GM18873 (cell line): ENCODE data around the gene RAD23B.

ENCODE experiments used
- ATAC-seq: cut with Tn5 transposase; IDR thresholded peaks from one replicate; pipeline ENCODE4 v1.9.1; 2021; ENCODE audit warnings: mild to moderate bottlenecking, moderate library complexity, moderate number of reproducible peaks; ENCODE audit not compliant: unreplicated experiment, low FRiP score

The RAD23B gene

DNA sequence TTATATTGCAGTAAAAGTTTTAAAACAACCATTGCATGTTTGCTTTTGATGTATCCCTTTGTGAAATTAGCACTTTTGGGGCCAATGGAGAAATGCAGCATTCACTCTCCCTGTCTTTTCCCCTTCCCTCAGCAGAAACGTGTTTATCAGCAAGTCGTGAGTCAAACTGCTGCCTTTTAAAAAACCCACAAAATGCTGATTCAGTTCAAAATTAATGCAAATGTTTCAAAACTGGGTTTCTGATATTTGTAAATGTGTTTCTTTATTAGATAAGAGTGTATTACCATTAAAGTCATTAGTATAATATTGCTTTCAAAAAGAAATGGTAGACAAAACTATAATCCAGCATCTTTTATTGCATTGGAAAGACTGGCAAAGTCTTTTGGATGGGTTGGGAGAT, 47.3 kb downstream of the RAD23B start:
- ATAC-seq, result no peak

DNA sequence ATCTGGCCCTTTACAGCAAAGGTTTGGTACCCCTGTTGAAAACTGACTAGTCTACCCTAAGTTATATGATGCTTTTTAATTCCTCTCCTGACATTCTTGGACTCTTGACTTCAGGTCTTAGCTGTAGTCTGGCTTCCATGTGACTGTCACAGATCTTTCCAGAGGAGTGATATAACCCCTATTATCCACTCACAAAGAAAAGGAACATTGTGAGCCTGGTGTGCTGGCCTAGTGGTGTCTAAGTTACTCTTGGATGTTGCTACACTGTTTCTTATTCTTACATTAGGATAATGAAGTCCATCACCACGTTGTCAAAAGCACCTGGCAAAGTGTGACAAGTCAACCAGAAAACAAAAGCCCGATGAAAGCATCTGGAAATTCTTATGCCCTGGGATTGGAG, 49.8 kb downstream of the RAD23B start:
- ATAC-seq, result no peak

DNA sequence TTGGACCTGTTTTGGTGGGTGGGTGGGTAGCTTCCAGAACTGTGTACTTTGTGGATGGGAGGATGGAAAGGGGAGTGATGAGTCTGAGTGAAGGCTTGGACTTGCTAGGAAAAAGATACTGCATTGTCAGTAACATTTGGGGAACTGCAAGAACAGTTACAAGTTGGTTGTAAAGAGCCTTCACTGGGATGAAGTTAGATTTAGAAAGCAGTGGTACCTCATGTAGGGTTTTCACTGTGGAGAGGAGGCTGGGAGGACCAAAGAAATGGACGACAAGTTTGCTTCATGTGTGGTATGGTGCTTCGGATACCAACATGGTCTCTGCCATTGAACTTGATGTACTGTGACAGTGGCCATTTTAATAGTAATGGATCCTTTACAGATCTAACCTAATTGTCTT, 50.3 kb downstream of the RAD23B start:
- no peak for ATAC-seq

DNA sequence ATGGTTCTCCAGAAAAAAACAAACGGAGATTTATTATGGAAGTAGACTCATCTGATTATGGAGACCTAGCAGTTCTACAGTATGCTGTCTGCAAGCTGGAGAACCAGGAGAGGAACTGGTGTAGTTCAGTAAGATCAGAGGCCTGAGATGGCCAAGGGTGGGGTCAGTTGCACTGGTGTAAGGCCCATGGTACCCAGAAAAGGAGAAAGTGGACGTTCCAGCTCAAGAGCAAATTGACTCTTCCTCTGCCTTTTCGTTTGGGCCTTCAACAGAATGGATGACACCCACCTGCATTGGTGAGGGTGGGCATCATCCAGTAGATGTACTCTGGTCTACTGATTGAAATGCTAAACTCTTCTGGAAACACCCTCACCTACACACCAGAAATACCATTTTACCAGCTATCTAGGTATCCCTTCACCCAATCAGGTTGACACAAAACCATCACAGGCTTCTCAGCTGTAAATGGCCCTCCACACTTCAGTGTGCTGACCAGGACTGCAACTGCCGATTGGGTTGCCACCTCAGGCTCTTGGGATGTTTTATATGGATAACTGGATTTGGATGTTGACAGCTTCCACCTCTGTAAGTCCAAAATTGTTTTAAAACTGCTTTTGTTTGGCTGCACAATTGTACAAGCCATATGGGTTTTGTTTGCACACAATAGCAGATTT, 51.2 kb downstream of the RAD23B start:
- ATAC-seq, result no peak

DNA sequence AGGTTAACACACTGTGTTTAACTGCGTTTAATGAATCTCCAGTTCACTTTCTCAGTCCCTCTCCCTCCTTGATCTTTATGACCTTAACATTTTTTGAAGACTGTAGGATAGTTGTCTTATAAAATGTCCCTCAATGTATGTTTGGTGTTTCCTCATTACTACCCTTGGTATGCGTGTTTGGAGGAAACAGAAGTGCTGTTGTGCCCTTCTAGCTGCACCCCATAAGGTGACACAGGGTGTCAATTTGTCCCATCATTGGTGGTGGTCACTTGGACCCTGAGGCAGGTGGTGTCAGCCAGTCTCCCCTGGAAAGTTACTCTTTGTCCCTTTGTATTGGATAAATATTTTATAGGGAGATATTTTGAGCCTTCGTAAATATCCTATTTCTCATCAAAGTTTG, 52.3 kb downstream of the RAD23B start:
- ATAC-seq, result no peak

DNA sequence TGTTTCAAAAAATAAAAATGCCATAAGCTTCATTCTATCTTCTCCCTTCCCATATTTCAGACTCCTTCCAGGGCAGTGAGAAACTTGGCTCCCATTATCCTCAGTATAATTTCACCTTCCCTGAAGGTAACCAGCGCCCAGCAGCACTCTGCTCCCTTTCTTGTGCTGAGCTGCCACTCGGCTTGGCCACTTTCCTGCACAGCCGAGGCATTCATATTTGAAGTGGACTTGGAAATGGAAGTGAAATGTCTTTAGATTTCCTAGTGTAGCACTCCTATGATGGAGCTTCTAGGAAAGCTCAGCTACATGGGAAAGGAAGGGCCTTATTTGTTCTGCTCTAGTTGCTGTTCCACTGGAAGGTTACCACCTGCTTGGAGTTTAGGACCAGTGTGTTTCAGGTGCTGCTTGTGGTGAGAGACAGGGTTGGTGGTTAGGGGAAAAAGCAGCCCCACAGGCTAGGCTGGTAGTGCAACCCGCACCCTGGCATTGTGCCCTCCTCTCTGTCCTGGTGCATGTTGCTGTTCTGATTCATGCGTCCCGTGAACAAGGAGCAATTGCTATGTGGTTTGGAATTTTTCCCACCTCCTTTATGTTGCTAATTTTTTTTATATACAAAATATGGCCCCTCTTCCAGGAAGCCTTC, 53.8 kb downstream of the RAD23B start:
- no peak for ATAC-seq

DNA sequence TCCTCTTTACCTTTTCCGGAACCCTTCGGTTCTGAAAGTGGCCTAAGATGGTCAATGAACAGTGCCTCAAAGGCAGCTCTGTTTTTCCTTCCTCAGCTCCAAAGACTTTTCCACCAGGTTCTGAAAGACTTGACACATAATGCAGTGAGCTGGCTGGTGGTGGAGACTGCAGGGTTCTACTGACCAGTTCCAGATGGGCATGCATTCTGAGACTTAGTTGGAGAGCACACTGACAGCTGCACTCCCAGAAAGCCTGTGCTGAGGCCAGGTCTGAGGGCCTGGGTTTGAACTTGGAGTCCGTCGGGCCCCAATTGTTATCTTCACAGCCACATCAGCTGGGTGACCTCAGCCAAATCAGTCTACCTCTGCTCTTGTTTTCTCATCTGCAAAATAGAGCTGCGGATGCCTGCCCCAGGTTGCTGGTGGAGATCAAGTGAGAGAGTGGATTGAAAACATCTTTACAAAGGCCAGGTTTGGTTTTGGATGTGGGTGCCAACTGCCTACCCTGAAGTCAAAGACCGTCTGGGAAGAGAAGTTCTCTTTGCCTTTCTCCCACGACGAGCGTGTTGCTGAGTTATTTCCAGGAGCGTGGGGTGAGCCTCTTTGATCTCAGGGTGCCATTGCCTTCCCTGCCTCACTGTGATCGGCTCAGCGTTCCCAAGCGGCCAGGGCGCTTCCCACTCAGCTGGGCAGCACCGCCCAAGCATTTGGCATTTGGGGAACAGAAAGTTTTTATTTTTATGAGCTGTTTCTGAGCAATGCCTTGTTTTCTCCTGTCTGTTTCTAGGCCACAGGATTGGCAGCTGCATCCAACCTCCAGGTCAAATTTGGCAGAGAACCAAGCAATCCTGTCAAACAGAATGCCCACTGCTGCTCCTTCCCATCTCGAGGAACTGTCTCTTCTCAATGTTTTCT, 54.9 kb downstream of the RAD23B start:
- no peak for ATAC-seq

DNA sequence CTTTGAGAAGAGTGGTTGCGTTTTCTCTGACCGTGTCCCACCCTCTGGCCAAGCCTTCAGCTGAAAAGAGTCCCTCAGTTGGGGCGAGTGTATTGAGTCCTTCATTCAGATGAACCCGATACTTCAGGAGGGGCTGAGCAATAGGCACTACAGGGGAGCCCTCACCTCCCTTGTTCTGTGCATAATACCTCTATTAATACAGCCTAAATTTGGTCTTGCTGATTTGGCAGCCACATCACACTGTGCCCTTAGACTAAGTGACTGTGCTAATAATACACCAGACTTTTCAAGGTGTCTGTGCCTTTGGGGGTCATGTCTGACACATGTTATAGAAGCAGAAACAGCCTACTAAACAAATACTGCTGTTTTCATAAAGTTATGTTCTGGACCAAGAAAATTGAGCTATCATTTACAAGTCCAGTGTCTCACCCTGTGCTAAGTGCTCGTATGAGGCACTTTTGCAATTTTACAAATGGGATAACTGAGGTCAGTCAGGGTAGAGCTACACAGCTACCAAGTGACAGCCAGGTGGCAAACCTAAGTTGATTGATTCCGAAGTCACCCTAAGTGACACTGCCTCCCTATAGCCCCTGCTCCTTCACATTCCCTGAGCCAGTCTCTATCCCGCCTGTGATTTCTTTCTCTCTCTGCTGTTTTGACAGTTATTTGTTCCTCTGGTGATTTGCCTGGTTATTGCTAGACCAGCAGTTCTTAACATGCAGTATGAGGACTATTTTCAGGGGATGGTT, 56.0 kb downstream of the RAD23B start:
- ATAC-seq, result no peak

DNA sequence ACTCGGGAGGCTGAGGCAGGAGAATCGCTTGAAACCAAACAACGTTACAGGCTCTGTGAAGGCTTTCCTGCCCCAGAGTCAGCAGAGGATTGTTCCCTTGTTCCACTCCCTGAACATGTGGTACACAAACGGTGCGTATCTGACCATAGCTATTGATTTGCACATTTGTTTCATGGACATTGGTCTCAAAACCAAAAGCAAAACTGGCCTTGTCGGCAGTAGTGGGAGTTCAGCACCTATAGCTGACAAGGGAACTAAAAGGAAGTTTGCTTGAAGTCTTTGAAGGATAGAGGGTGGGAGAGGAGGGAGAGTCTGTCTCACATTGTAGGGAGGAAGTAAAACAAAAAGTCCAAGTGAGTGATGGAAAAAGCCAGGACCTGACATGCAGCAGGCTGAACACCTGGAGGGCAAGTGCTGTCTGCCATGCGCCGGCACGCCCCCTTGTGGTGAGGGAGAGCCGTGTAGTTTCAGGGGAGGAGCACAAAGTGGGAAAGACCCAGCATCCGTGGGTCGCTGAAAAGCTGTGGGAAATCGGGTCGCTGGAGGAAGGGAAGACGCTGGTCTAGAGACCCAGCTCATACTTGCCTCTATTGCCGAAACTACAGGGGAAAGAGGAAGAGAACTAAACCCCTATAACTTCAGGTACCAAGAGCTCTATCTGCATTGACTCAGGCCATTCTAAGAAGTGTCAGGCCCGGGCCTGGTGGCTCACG, 58.0 kb downstream of the RAD23B start:
- peak; percentile 69 for ATAC-seq

DNA sequence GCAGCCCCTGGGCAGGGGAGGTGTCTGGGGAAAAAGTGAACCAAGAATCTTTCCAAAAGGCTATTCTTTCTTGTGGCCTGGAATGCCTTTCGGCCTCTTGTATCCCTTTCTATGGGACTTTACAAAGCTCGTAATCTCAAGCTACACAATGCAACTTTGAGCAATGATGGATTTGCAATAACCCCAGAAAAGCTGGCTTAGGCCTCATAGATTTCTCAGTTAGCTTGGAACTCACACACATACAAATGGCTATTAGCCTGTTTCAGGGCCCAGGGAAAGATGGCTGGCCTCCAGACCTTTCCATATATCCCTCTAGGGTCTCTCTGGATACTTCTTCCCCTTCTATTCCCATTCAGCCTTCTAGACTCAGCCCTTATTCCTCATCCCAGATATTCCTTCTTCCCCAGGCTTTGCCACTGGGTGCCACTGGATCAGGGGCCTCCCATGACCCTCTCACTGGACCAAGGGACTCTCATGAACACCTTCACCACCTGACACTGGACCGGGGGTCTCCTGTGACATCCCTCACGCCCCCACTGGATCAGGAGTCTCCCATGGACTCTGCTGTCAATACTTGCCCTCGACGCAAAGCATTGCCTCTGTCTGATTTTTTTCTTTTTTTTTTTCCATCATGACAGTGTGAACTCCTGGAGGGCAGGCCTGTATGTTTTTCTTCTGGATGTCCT, 59.5 kb downstream of the RAD23B start:
- no peak for ATAC-seq

DNA sequence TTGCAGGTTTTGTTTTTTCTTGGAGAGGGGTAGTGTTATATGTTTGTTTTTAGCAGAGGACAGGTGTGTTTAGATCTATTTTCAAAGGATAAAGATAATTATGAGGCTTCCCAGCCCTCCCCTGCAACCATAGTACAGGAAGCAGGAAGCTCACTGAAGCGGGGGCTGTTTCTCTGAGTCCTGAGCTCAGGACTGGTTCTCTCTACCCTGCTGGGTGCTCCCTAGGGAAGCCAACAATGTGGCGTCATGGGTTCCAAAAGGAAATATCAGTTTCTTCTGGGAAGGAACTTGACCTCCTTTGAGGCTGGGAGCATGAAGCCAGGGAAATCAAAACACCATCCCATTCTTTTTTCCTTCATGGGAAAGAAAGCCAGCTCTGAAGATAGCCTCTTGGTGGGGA, 62.2 kb downstream of the RAD23B start:
- no peak for ATAC-seq

DNA sequence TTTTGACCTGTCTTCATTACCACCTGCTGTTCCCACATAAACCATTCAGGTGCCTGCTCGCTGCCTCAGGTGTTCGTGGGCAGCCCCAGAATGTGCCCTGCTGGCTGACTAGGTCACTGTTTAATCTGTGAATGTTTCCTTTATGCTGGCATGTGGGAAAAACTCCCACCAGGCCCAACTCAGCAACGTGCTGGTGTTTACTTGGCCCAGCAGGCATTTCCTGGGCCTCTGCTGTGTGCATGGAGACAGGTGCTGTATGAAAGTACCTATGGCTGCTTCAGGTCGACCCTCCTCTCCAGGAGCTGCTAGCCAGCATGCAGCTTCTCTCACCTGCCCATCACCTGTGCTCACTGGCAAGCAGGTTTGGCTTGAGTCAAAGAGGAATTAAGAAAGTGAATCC, 65.8 kb downstream of the RAD23B start:
- no peak for ATAC-seq

DNA sequence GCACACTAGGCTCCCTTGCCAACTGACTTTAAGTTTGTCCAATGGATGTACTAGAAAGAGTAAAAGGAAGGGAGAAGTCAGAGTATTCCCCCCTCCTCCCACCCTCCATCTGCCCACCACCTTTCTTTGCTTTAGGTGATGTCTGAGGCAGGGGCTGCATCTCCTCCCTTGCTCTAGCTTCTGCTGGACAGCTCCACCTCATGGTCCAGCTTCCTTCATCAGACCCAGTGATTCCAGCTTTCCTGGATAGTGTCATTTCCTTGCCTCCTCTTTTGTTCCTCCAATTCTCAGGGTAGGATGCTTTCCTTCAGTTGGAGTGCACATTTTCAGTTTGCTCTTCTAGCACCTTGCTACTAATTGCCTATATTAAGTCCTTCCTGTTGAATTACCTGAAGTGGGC, 67.4 kb downstream of the RAD23B start:
- no peak for ATAC-seq

DNA sequence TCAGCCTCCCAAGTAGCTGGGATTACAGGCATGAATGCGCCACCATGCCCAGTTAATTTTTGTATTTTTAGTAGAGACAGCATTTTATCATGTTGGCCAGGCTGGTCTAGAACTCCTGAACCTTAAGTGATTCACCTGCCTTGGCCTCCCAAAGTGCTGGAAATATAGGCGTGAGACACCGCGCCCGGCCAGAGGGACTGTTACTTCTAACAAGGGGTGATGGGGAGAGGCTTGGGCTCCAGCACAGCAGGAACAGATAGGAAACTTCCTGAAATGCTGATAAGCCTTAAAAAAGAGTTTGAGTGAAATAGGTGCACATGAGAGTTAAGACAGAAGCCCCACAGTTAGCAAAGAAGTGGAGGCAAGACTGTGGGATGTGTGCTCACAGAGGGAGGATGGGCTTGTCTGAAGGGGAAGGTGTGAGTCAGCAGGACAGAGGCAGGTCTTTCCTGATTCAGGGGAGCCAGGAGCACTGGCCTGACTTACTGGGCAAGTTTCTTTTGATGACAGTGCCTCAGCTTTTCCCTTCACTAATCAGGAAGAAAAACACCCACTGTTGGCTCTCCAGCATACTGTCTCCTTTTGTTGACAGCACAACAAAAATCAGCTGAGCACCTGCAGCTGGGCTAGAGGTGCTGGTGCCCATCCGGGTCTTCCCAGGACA, 68.4 kb downstream of the RAD23B start:
- no peak for ATAC-seq

DNA sequence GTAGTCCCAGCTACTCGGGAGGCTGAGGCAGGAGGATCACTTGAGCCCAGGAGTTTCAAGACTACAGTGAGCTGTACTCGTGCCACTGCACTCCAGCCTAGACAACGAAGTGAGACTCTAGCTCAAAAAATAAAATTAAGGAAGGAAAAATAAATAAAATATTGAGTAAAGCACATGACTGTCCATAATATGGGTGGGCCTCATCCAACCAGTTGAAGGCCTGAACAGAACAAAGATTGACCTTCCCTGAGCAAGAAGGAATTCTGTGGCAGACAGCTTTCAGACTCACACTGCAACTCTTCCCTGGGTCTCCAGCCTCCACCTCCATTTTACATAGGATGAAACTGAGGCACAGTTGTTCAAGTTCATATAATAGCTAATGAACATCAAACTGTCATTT, 72.3 kb downstream of the RAD23B start:
- ATAC-seq, result no peak

DNA sequence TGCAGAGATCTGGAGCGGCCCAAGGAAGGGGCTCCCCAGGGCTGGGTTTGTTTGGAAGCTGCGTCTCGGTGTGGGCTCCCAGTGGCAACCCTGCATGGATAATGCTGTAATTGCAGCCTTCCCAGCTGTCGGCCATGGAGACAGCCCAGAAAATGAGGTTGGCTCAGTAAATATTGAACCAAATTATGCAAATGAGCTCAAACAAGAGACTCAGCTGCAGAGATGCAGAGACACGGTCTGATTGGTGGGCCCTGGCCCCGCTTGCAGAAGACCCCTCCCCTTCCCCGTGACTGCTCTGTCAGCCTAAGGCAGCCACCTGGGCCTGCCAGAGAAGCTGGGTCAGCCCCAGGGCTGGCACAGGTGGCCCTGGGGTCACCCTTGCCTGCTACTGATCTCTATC, 75.9 kb downstream of the RAD23B start:
- ATAC-seq, result no peak

DNA sequence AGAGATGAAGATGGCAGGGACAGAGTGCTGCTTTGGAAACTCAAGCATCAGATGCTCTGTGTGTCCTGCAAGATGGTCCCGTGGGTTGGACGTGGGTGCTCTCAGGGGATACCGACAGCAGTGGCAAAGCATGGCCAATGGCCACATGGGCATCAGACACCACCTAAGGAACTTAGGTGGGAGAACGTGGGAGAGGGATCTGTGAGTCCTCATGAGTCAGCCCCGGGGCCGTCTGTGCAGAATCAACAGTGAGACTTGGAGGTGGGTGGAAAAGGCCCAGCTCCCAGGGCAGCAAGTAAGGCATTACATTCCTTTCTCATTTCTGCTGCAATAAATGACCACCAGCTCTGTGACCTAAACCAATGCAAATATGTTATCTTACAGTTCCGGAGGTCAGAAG, 77.0 kb downstream of the RAD23B start:
- no peak for ATAC-seq

DNA sequence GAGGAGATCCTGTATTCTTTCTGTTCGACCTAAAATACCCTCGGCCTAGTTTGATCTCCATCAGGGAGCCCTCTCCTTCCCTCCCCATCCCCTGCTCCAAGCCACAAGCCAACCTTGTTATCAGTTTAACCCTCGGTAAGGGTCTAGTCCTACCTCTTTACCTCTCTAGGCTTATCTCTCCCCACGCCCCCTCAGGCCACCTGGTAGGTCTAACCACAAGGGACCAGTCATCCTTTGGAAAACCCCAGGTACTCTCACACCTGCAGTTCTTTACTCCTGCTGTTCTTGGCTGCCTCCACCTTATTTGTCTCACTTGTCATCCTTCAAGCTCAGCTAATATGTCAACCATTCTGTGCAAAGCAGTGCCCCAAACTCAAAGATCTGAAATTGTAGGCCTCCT, 78.7 kb downstream of the RAD23B start:
- ATAC-seq, result no peak

DNA sequence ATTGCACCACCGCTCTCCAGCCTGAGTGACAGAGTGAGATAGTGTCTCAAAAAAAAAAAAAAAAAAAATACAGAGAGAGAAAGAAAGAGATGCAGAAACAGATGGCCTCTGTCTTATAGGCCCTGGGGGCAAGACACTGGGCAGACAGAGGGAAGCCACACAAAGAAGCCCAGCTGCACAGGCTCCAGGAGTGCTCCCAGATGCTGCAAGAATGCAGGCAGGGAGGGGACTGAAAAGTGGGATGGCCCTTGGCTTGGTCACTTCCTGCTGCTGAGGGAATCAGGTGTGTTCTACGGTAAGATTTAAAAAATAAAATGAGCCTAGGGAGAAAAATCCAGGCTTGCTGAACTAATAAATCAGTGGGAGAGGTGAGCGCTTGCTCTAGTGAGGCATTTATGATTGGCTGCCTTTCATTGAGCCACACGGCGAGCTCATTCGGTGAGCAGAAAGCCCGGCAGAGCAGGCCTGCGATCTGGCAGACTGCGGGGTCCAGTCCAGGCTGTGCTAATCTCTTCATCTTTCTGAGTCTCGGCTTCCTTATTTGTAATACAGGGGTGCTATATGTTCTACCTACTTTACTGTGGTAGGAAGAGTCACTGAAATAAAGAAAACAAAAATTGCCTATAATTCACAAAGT, 80.6 kb downstream of the RAD23B start:
- no peak for ATAC-seq
